Activated CD4-positive, CD25-positive, alpha-beta regulatory T cell treated with anti-CD3 and anti-CD28 coated beads, Interleukin-2, amount 50 U/mL, for 72 hours (primary cell): Measurements from ENCODE around the gene UPB1.
"Not testable (repeated sequence)": the region's sequence is repeated elsewhere in the genome, so short reads cannot be mapped to it uniquely, and the experiment has no call there.

ENCODE experiments used
- DNase-seq: peaks from one replicate; pipeline ENCODE4 v3.0.0; 2021

The UPB1 gene

GRCh38 chr22:24504956-24505736 is 10.0 kb downstream of the UPB1 start:
- DNase-seq: no peak

GRCh38 chr22:24506802-24507438 is 11.8 kb downstream of the UPB1 start:
- DNase-seq: no peak

GRCh38 chr22:24507716-24508115 is 12.6 kb downstream of the UPB1 start:
- DNase-seq: no peak

GRCh38 chr22:24510637-24511625 is 15.8 kb downstream of the UPB1 start:
- DNase-seq: no peak

GRCh38 chr22:24512043-24512442 is 16.9 kb downstream of the UPB1 start:
- DNase-seq: no peak

GRCh38 chr22:24513378-24514240 is 18.5 kb downstream of the UPB1 start:
- DNase-seq: no peak

- DNase-seq: no peak
These were observed 19.3 kb downstream of the UPB1 start for GRCh38 chr22:24514241-24515026.

GRCh38 chr22:24515027-24515338 is 19.9 kb downstream of the UPB1 start:
- DNase-seq: no peak

- DNase-seq: no peak
These were observed 21.2 kb downstream of the UPB1 start for GRCh38 chr22:24516301-24516737.

GRCh38 chr22:24517446-24517845 is 22.3 kb downstream of the UPB1 start:
- no peak for DNase-seq

GRCh38 chr22:24518228-24518627 is 23.1 kb downstream of the UPB1 start:
- no peak for DNase-seq

- DNase-seq: no peak
These were observed 23.8 kb downstream of the UPB1 start for GRCh38 chr22:24518771-24519485.

GRCh38 chr22:24519496-24519895 is 24.4 kb downstream of the UPB1 start:
- no peak for DNase-seq

GRCh38 chr22:24521791-24522245 is 26.7 kb downstream of the UPB1 start:
- DNase-seq: no peak

- no peak for DNase-seq
These were observed 28.7 kb downstream of the UPB1 start for GRCh38 chr22:24523873-24524272.

- DNase-seq: peak; percentile 80
These were observed 30.4 kb downstream of the UPB1 start for GRCh38 chr22:24525416-24526037.

- DNase-seq: no peak
These were observed 31.1 kb downstream of the UPB1 start for GRCh38 chr22:24526191-24526590.

GRCh38 chr22:24529898-24530297 is 34.8 kb downstream of the UPB1 start:
- DNase-seq: no peak

GRCh38 chr22:24530968-24531367 is 35.8 kb downstream of the UPB1 start:
- not testable (repeated sequence) for DNase-seq

- DNase-seq: no peak
These were observed 36.9 kb downstream of the UPB1 start for GRCh38 chr22:24532075-24532474.
